SIG-M5 (cell line): ENCODE data around the gene HYDIN.
"Not testable (repeated sequence)": the region's sequence is repeated elsewhere in the genome, so short reads cannot be mapped to it uniquely, and the experiment has no call there.

ENCODE experiments used
- DNase-seq: peaks from one replicate; lab custom pipeline; 2025; lab: John Stamatoyannopoulos, UW

The HYDIN gene

GRCh38 chr16:71225145-71225544 is 5.4 kb downstream of the HYDIN start:
- no peak for DNase-seq

GRCh38 chr16:71218306-71218963 is 12.1 kb downstream of the HYDIN start:
- DNase-seq, result no peak

GRCh38 chr16:71217506-71217905 is 13.0 kb downstream of the HYDIN start:
- no peak for DNase-seq

GRCh38 chr16:71216714-71217113 is 13.8 kb downstream of the HYDIN start:
- DNase-seq, result no peak

- DNase-seq, result no peak
Measured at GRCh38 chr16:71214746-71215381, 15.7 kb downstream of the HYDIN start.

GRCh38 chr16:71205482-71206131 is 24.9 kb downstream of the HYDIN start:
- DNase-seq, result no peak

- no peak for DNase-seq
Measured at GRCh38 chr16:71203631-71204030, 26.9 kb downstream of the HYDIN start.

- no peak for DNase-seq
Measured at GRCh38 chr16:71201556-71201955, 29.0 kb downstream of the HYDIN start.

GRCh38 chr16:71201054-71201453 is 29.5 kb downstream of the HYDIN start:
- no peak for DNase-seq

- no peak for DNase-seq
Measured at GRCh38 chr16:71198408-71198807, 32.1 kb downstream of the HYDIN start.

GRCh38 chr16:71192387-71192786 is 38.1 kb downstream of the HYDIN start:
- no peak for DNase-seq

- DNase-seq, result no peak
Measured at GRCh38 chr16:71188956-71189712, 41.4 kb downstream of the HYDIN start.

- DNase-seq, result no peak
Measured at GRCh38 chr16:71185347-71185746, 45.2 kb downstream of the HYDIN start.

- DNase-seq, result no peak
Measured at GRCh38 chr16:71179569-71179968, 51.0 kb downstream of the HYDIN start.

- no peak for DNase-seq
Measured at GRCh38 chr16:71172481-71173207, 57.9 kb downstream of the HYDIN start.

- DNase-seq, result not testable (repeated sequence)
Measured at GRCh38 chr16:71161007-71161406, 69.5 kb downstream of the HYDIN start.

- DNase-seq, result not testable (repeated sequence)
Measured at GRCh38 chr16:71157278-71157677, 73.2 kb downstream of the HYDIN start.

GRCh38 chr16:71153329-71153728 is 77.2 kb downstream of the HYDIN start:
- not testable (repeated sequence) for DNase-seq

GRCh38 chr16:71151654-71152053 is 78.9 kb downstream of the HYDIN start:
- DNase-seq, result not testable (repeated sequence)

- DNase-seq, result not testable (repeated sequence)
Measured at GRCh38 chr16:71143246-71143645, 87.3 kb downstream of the HYDIN start.

- not testable (repeated sequence) for DNase-seq
Measured at GRCh38 chr16:71110565-71110964, 120.0 kb downstream of the HYDIN start.
